ENCODE data around the gene L3HYPDH. TPM values are rescaled to one million over a fixed set of nuclear protein-coding genes. Genes with fewer than 3 reads are reported as not detected.

The L3HYPDH gene
- total and polyA plus RNA-seq, 8 donors = 6.7 to 20.9 (median 10.4) TPM

DNA sequence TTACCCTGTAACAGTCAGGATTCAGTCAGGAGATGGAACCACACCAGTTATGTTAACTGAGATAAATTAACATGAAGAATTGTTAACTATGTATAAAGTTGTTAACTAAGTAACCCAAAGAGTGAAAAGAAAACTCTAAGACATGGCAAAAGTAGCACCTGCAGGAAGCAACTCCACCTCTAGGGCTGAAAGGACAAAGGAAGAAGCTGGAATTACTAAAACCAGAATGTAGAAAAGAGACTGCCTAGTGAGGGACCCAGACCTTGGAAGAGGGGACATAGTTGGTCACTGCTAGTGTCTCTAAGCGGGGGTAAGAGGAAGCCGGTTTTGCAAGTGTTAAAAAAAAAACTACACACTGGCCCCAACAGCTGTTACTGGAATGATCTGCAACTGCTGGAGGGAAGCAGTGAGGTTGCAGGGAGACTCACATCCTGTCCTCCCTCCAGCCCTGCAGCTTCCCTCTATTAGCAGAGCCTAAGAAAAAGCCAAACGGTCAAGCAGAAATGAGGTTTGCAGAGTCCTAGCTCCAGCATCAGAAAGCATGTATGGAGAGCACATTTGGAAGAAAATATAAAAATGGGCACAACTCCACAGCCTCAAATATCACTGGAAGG is 58.8 kb downstream of the L3HYPDH start:
- Histone ChIP-seq H3K27me3 (no peaks in the 10 kb centered on the region), H3K4me3 (no peak overlapping the region), H3K4me1 (no peaks in the 10 kb centered on the region), H3K9me3 (no peaks in the 10 kb centered on the region), H3K27ac (no peak overlapping the region), H3K36me3 (no peaks in the 10 kb centered on the region)
- no peak for FAIRE-seq
- ATAC-seq = peak in 3 of 4 donors; percentile 22 to 67 (median 54)
- WGBS, 2 donors = 54 to 60% methylated on average over 3 of the region's 3 CpGs
- TF ChIP-seq, protein P1, sequence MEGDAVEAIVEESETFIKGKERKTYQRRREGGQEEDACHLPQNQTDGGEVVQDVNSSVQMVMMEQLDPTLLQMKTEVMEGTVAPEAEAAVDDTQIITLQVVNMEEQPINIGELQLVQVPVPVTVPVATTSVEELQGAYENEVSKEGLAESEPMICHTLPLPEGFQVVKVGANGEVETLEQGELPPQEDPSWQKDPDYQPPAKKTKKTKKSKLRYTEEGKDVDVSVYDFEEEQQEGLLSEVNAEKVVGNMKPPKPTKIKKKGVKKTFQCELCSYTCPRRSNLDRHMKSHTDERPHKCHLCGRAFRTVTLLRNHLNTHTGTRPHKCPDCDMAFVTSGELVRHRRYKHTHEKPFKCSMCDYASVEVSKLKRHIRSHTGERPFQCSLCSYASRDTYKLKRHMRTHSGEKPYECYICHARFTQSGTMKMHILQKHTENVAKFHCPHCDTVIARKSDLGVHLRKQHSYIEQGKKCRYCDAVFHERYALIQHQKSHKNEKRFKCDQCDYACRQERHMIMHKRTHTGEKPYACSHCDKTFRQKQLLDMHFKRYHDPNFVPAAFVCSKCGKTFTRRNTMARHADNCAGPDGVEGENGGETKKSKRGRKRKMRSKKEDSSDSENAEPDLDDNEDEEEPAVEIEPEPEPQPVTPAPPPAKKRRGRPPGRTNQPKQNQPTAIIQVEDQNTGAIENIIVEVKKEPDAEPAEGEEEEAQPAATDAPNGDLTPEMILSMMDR (IDR thresholded peaks at IDR 0.05) = no peak
- DNase-seq = no peak
- intact Hi-C loops (cut with DNase I) = no loop called here

DNA sequence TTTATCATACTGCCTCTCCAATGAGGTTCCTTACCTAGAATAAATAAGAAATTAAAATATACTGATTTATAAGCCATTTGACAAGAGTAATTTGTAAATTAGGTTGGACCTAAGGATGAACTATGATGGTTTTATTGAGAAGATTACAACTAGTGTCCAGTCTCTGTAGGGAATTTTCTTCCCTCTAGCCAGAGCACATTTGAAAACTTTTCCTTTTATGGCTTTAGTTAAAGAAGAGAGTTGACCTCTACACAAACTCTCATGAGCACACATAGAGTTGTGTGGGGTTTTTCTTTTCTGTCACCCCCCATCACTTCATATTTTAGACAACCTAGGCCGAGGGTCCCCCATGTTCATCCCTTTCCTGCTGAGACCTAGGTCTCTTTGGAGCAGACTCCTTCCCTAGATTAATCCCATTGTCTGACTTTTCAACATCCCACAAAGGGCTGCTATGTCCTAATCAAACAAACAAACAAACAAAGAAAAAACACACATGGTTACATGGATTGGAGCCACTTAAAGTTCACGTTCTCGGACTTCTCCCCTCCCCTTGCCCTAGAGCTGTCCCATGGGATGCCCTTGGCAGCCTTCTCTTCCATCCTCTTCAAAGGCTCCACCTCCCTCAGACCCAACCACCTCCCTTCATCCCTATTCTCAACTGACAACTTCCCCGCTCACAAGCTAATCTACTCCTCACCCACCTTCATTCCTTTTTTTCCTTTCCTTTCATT is 59.7 kb downstream of the L3HYPDH start:
- intact Hi-C loops (cut with DNase I) = no loop called here
- no peaks in the 10 kb centered on the region for H3K27me3 ChIP-seq
- FAIRE-seq = no peak
- no peak overlapping the region for H3K27ac ChIP-seq
- H3K4me3 ChIP-seq = no peak overlapping the region
- H3K36me3 ChIP-seq = no peaks in the 10 kb centered on the region
- ATAC-seq = peak in 3 of 4 donors; percentile 36 to 56 (median 48)
- TF ChIP-seq, protein P1 (IDR thresholded peaks at IDR 0.05) = no peak
- no peaks in the 10 kb centered on the region for H3K9me3 ChIP-seq
- H3K4me1 ChIP-seq = no peaks in the 10 kb centered on the region
- 53 to 61% methylated on average over 4 of the region's 4 CpGs for WGBS, 2 donors
- DNase-seq = peak in 1 of 6 donors; percentile 18

Other genes starting within 250 kb of the L3HYPDH start
- 1 to 10 TPM in 5 of 6 donors, under 1 TPM in 1; 0.93 to 2.0 (median 1.3) TPM for gene GPR135, start 19.0 kb downstream of the L3HYPDH start, total RNA-seq
- gene GPR135, start 19.0 kb downstream of the L3HYPDH start, polyA plus RNA-seq = 1 to 10 TPM; 1.0 to 1.3 TPM
- gene JKAMP, start 109 bp upstream of the L3HYPDH start, total RNA-seq = 10 to 100 TPM in 5 of 6 donors, 1 to 10 TPM in 1; 7.7 to 20.5 (median 13.9) TPM
- gene JKAMP, start 109 bp upstream of the L3HYPDH start, polyA plus RNA-seq = 10 to 100 TPM; 10.3 to 32.1 TPM
- not detected for gene CCDC175, start 92.4 kb upstream of the L3HYPDH start, total RNA-seq
- not detected for gene CCDC175, start 92.4 kb upstream of the L3HYPDH start, polyA plus RNA-seq

All from pancreas (tissue), 10 donors.